Sigmoid colon (tissue), 7 donors: ENCODE data around the gene CPSF4L. TPM values are rescaled to one million over a fixed set of nuclear protein-coding genes. Genes with fewer than 3 reads are reported as not detected.

ENCODE experiments used
- DNase-seq: peaks from one replicate; pipeline ENCODE4 v3.0.0-alpha.2; 2019
- H3K27ac ChIP-seq, 4 donors: fragments of 200-600 bp; sonication (generic); one replicate each; pipeline ENCODE4 v1.5.1; 2016 to 2019; ENCODE audit warnings: mild to moderate bottlenecking in 1 of 4
- H3K27me3 ChIP-seq, 3 donors: fragments of 200-600 bp; sonication (generic); one replicate each; pipeline ENCODE4 v1.5.1; 2019; ENCODE audit warnings: mild to moderate bottlenecking in 1 of 3
- H3K36me3 ChIP-seq, 4 donors: fragments of 200-600 bp; sonication (generic); one replicate each; pipeline ENCODE4 v1.5.1; 2016 to 2019
- H3K4me1 ChIP-seq, 4 donors: fragments of 200-600 bp; sonication (generic); one replicate each; pipeline ENCODE4 v1.5.1; 2017 to 2019
- H3K4me3 ChIP-seq, 4 donors: fragments of 200-600 bp; sonication (generic); one replicate each; pipeline ENCODE4 v1.5.1; 2017 to 2019; ENCODE audit warnings: mild to moderate bottlenecking in 2 of 4, moderate library complexity in 1 of 4
- H3K9me3 ChIP-seq, 4 donors: fragments of 200-600 bp in 3 of 4; sonication (generic) in 3 of 4; one replicate each; pipeline versions ENCODE4 v1.5.1 to v1.6.1; 2013 to 2019
- CTCF ChIP-seq, 4 experiments: fragments of 450-650 bp in 3 of 4; fragments of 200-600 bp in 1 of 4; IDR thresholded peaks; one replicate each; pipeline ENCODE4 v1.5.1; 2016 to 2019; ENCODE audit warnings: antibody characterized with exemption in 4 of 4, mild to moderate bottlenecking in 3 of 4, moderate library complexity in 2 of 4
- EP300 ChIP-seq, 4 donors: sonication (generic); formaldehyde crosslinking; IDR thresholded peaks; one replicate each; pipeline ENCODE4 v1.6.1; 2017; ENCODE audit warnings: antibody characterized with exemption in 4 of 4
- POLR2A ChIP-seq, 2 donors: fragments of 450-650 bp; IDR thresholded peaks; one replicate each; pipeline ENCODE4 v1.6.1; 2016; ENCODE audit warnings: antibody characterized with exemption in 2 of 2, mild to moderate bottlenecking in 2 of 2, moderate library complexity in 2 of 2
- POLR2AphosphoS5 ChIP-seq, 4 donors: sonication (generic); formaldehyde crosslinking; IDR thresholded peaks; one replicate each; pipeline ENCODE4 v1.6.1; 2017; ENCODE audit warnings: antibody characterized with exemption in 4 of 4
- WGBS, 2 donors: extraction: QIAGEN DNeasy Blood & Tissue Kit; methylation state at CpG; one replicate each; pipeline ENCODE4 v1.1.7; 2013; 5-methylcytosine and 5-hydroxymethylcytosine counted together
- intact Hi-C: fragments of 100-400 bp; cut with DNase I; formaldehyde crosslinking; loops from one replicate; pipeline ENCODE4 v1.15.1; 2023
- polyA plus RNA-seq, 3 donors: library from polyadenylated mRNA; stranded (reverse); fragments of 200-250 nt; gene quantifications; one replicate each; pipeline ENCODE4 v1.2.3, GENCODE V29; 2013
- total RNA-seq, 4 donors: library from RNA; depleted of rRNA; stranded (reverse); fragments of >200 nt; gene quantifications; one replicate each; pipeline ENCODE4 v1.1.0, GENCODE V29; 2016
- donor health status: healthy with polysubstance abuse.
- donor health status: Bipolar disorder and iron deficiency.
- donor health status: healthy.

The CPSF4L gene
- total and polyA plus RNA-seq, 7 donors = not detected

GRCh38 chr17:73215447-73215846 lies 46.2 kb downstream of the CPSF4L start:
- Histone ChIP-seq H3K4me3 (no peak overlapping the region), H3K27ac (no peak overlapping the region), H3K36me3 (peaks cover 0 to 8% (median 1%) of the 10 kb centered on the region in 4 donors), H3K4me1 (peaks cover 0 to under 1% (median 0%) of the 10 kb centered on the region in 4 donors), H3K9me3 (no peaks in the 10 kb centered on the region), H3K27me3 (no peaks in the 10 kb centered on the region)
- intact Hi-C loops = no loop called here
- TF ChIP-seq POLR2A (IDR thresholded peaks at IDR 0.05) = no peak
- TF ChIP-seq POLR2AphosphoS5 (IDR thresholded peaks at IDR 0.05) = no peak
- no peak for TF ChIP-seq EP300 (IDR thresholded peaks at IDR 0.05)
- no peak for TF ChIP-seq CTCF (IDR thresholded peaks at IDR 0.05)
- WGBS, 2 donors = 82 to 92% methylated on average over 2 of the region's 2 CpGs
- DNase-seq = no peak

- no peaks in the 10 kb centered on the region for H3K27me3 ChIP-seq
- H3K36me3 ChIP-seq = peaks cover 0 to 12% (median 1%) of the 10 kb centered on the region in 4 donors
- no peak for DNase-seq
- H3K4me1 ChIP-seq = peaks cover 0 to 7% (median 0%) of the 10 kb centered on the region in 4 donors
- H3K27ac ChIP-seq = no peak overlapping the region
- no peaks in the 10 kb centered on the region for H3K9me3 ChIP-seq
- intact Hi-C loops = no loop called here
- no peak for TF ChIP-seq POLR2A (IDR thresholded peaks at IDR 0.05)
- no peak for TF ChIP-seq EP300 (IDR thresholded peaks at IDR 0.05)
- no peak for TF ChIP-seq CTCF (IDR thresholded peaks at IDR 0.05)
- TF ChIP-seq POLR2AphosphoS5 (IDR thresholded peaks at IDR 0.05) = no peak
- no peak overlapping the region for H3K4me3 ChIP-seq
- WGBS, 2 donors = 71 to 82% methylated on average over 4 of the region's 4 CpGs
These were observed 46.8 kb downstream of the CPSF4L start for GRCh38 chr17:73214851-73215250.

- Histone ChIP-seq H3K9me3 (no peaks in the 10 kb centered on the region), H3K27me3 (no peaks in the 10 kb centered on the region), H3K27ac (no peak overlapping the region), H3K4me1 (peaks cover 0 to 11% (median 0%) of the 10 kb centered on the region in 4 donors), H3K36me3 (peaks cover 1 to 20% (median 5%) of the 10 kb centered on the region in 4 donors), H3K4me3 (no peak overlapping the region)
- DNase-seq = no peak
- no peak for TF ChIP-seq CTCF (IDR thresholded peaks at IDR 0.05)
- no peak for TF ChIP-seq EP300 (IDR thresholded peaks at IDR 0.05)
- no peak for TF ChIP-seq POLR2AphosphoS5 (IDR thresholded peaks at IDR 0.05)
- no peak for TF ChIP-seq POLR2A (IDR thresholded peaks at IDR 0.05)
- intact Hi-C loops = no loop called here
These were observed 47.7 kb downstream of the CPSF4L start for GRCh38 chr17:73214008-73214407.

GRCh38 chr17:73211745-73212144 lies 49.9 kb downstream of the CPSF4L start:
- no peak for TF ChIP-seq POLR2AphosphoS5 (IDR thresholded peaks at IDR 0.05)
- TF ChIP-seq POLR2A (IDR thresholded peaks at IDR 0.05) = no peak
- no peak for TF ChIP-seq EP300 (IDR thresholded peaks at IDR 0.05)
- no peak for TF ChIP-seq CTCF (IDR thresholded peaks at IDR 0.05)
- DNase-seq = no peak
- H3K27me3 ChIP-seq = no peaks in the 10 kb centered on the region
- H3K4me1 ChIP-seq = peaks cover 0 to 11% (median 0%) of the 10 kb centered on the region in 4 donors
- H3K27ac ChIP-seq = no peak overlapping the region
- 73 to 80% methylated on average over 13 of the region's 13 CpGs for WGBS, 2 donors
- H3K4me3 ChIP-seq = no peak overlapping the region
- H3K36me3 ChIP-seq = peaks cover 9 to 43% (median 23%) of the 10 kb centered on the region in 4 donors
- intact Hi-C loops = no loop called here
- no peaks in the 10 kb centered on the region for H3K9me3 ChIP-seq
